ENCODE data around the gene SH3TC2. TPM values are rescaled to one million over a fixed set of nuclear protein-coding genes. Genes with fewer than 3 reads are reported as not detected.

The SH3TC2 gene
- total and polyA plus RNA-seq, 2 of the 4 experiments (the other 2 are of a cell fraction), result 3.4 to 7.9 TPM

GRCh38 chr5:149088686-149089085 lies 25.8 kb upstream of the SH3TC2 start:
- Histone ChIP-seq H4K8ac (ENCODE audit: low read depth in 2 of 2, low read length in 2 of 2) (no peak overlapping the region), H3K9ac (ENCODE audit: low read depth, low read length) (no peak overlapping the region), H3K79me1 (ENCODE audit: low read depth in 1 of 2, low read length in 2 of 2) (no peaks in the 10 kb centered on the region), H2AK9ac (replicated peaks; ENCODE audit: low read depth, low read length, poor library complexity) (no peak overlapping the region), H4K20me1 (ENCODE audit: insufficient read depth, low read length) (no peaks in the 10 kb centered on the region), H3K4me2 (ENCODE audit: low read depth, low read length) (no peak overlapping the region), H3K9me1 (ENCODE audit: insufficient read depth, low read length) (no peaks in the 10 kb centered on the region), H3K14ac (replicated peaks; ENCODE audit: low read depth, low read length) (no peak overlapping the region), H3K23ac (ENCODE audit: low read depth, low read length) (no peak overlapping the region), H3K4me3 (ENCODE audit: insufficient read depth, low read depth, low read length) (no peak overlapping the region), H2BK120ac (ENCODE audit: low read depth, low read length) (no peak overlapping the region), H3K27ac (ENCODE audit: insufficient read depth, low read length) (no peak overlapping the region), H2BK15ac (ENCODE audit: low read depth, low read length) (no peak overlapping the region), H3K9me3 (ENCODE audit: control insufficient read depth, insufficient read depth, low read length) (no peaks in the 10 kb centered on the region), H2BK5ac (ENCODE audit: low read depth, low read length, poor library complexity, severe bottlenecking) (no peak overlapping the region), H3K18ac (ENCODE audit: low read depth, low read length) (no peak overlapping the region), H2AFZ (replicated peaks; ENCODE audit: low read length, poor library complexity) (no peak overlapping the region), H4K91ac (ENCODE audit: insufficient read depth, low read depth, low read length) (no peak overlapping the region), H3K27me3 (ENCODE audit: control insufficient read depth, insufficient read depth, low read length) (peaks cover 3% of the 10 kb centered on the region; the same call in 1 of the 2 replicates), H3K4ac (ENCODE audit: low read depth, low read length) (no peak overlapping the region), H4K5ac (ENCODE audit: low read depth, low read length) (no peak overlapping the region), H2BK20ac (ENCODE audit: low read depth, low read length) (no peak overlapping the region), H3K56ac (ENCODE audit: extremely low read depth, insufficient read depth, low read length) (no peak overlapping the region), H3K36me3 (ENCODE audit: control insufficient read depth, insufficient read depth, low read length) (no peaks in the 10 kb centered on the region), H2AK5ac (ENCODE audit: low read depth, low read length) (no peak overlapping the region), H3K4me1 (ENCODE audit: control insufficient read depth, insufficient read depth, low read length) (0 out of 2 replicates have a peak, but pooled peaks cover 3% of the 10 kb centered on the region)
- WGBS, 2 experiments (ENCODE audit: extremely low coverage in 2 of 2, insufficient read length in 1 of 2), result 83% methylated on average over 2 of the region's 3 CpGs; no CpG with 5 or more reads in 1 of the 2 experiments
- dilution Hi-C loops (cut with HindIII; ENCODE audit: low sequenced_read_pairs, unreplicated experiment), result no loop called here
- POLR2A ChIA-PET (ENCODE audit: unreplicated experiment), result no interaction called here
- TF ChIP-seq NFE2L2 (IDR thresholded peaks at IDR 0.05; ENCODE audit: low read depth, low read length) (no peak), RAD21 (IDR thresholded peaks at IDR 0.05; ENCODE audit: low read length) (no peak), USF2 (IDR thresholded peaks at IDR 0.05; ENCODE audit: low read depth, low read length) (no peak), CTCF (conservative IDR thresholded peaks at IDR 0.05; ENCODE audit: low read depth, low read length) (no peak), POLR2A (IDR thresholded peaks at IDR 0.05; ENCODE audit: low read depth, low read length) (no peak), MAFK (IDR thresholded peaks at IDR 0.05; ENCODE audit: low read depth, low read length) (no peak), FOS (IDR thresholded peaks at IDR 0.05; ENCODE audit: low read depth, low read length) (no peak), MAZ (IDR thresholded peaks at IDR 0.05; ENCODE audit: borderline replicate concordance, low read depth, low read length) (no peak), SMC3 (IDR thresholded peaks at IDR 0.05; ENCODE audit: low read depth, low read length) (no peak), BHLHE40 (IDR thresholded peaks at IDR 0.05; ENCODE audit: low read depth, low read length) (no peak), ELK1 (IDR thresholded peaks at IDR 0.05; ENCODE audit: borderline replicate concordance, low read depth, low read length) (no peak), CEBPB (IDR thresholded peaks at IDR 0.05; ENCODE audit: low read depth, low read length) (no peak), RCOR1 (IDR thresholded peaks at IDR 0.05; ENCODE audit: insufficient replicate concordance, low read length) (no peak), RFX5 (IDR thresholded peaks at IDR 0.05; ENCODE audit: low read depth, low read length) (no peak), MXI1 (IDR thresholded peaks at IDR 0.05; ENCODE audit: borderline replicate concordance, low read depth, low read length) (no peak), CHD1 (IDR thresholded peaks at IDR 0.05; ENCODE audit: low read depth, low read length) (no peak)
- ATAC-seq (ENCODE audit: low read depth) (no peak), DNase-seq (no peak)
- no TSS peak for BruUV-seq (replicated peaks)
- CTCF ChIA-PET, result no interaction called here
- intact Hi-C loops (cut with micrococcal nuclease), result no loop called here
- in situ Hi-C loops (cut with MboI; ENCODE audit: low sequenced_read_pairs), result no loop called here

Data from IMR-90 (cell line).